H9 (cell line): ENCODE results near the gene SPTBN4. TPM values are rescaled to one million over a fixed set of nuclear protein-coding genes. Genes with fewer than 3 reads are reported as not detected.

Experiments
- DNase-seq: peaks from one replicate; pipeline ENCODE4 v3.0.0-alpha.2; 2017
- H2AFZ ChIP-seq: one replicate; pipeline ENCODE4 v1.6.1; 2013; ENCODE audit warnings: mild to moderate bottlenecking, low read length, control low read depth, moderate library complexity
- H2AK5ac ChIP-seq: 2 replicates; pipeline ENCODE4 v1.6.1; 2013; ENCODE audit warnings: low read length, control low read depth, mixed read lengths; ENCODE audit not compliant: insufficient read length
- H2BK120ac ChIP-seq: one replicate; pipeline ENCODE4 v1.6.1; 2013; ENCODE audit warnings: low read depth, mild to moderate bottlenecking, low read length, control low read depth, inconsistent platforms; ENCODE audit not compliant: poor library complexity, severe bottlenecking
- H2BK12ac ChIP-seq: 2 replicates; pipeline ENCODE4 v1.6.1; 2013; ENCODE audit warnings: low read length, control low read depth, mixed read lengths, low read depth; ENCODE audit not compliant: insufficient read length
- H2BK15ac ChIP-seq: 2 replicates; pipeline ENCODE4 v1.6.1; 2013; ENCODE audit warnings: low read depth, low read length, control low read depth
- H2BK20ac ChIP-seq: one replicate; pipeline ENCODE4 v1.6.1; 2013; ENCODE audit warnings: low read depth, mild to moderate bottlenecking, low read length, control low read depth, inconsistent platforms; ENCODE audit not compliant: poor library complexity, severe bottlenecking
- H2BK5ac ChIP-seq: 2 replicates; pipeline ENCODE4 v1.6.1; 2013; ENCODE audit warnings: low read length, control low read depth, mixed read lengths; ENCODE audit not compliant: insufficient read length
- H3K14ac ChIP-seq: 2 replicates; pipeline ENCODE4 v1.6.1; 2013; ENCODE audit warnings: low read length, control low read depth; ENCODE audit not compliant: insufficient read depth
- H3K18ac ChIP-seq: 2 replicates; pipeline ENCODE4 v1.6.1; 2013; ENCODE audit warnings: low read depth, mild to moderate bottlenecking, mixed read lengths, low read length, control low read depth; ENCODE audit not compliant: insufficient read length
- H3K23ac ChIP-seq: 2 replicates; pipeline ENCODE4 v1.6.1; 2013; ENCODE audit warnings: low read length, control low read depth, mixed read lengths, low read depth; ENCODE audit not compliant: insufficient read length
- H3K23me2 ChIP-seq: 2 replicates; pipeline ENCODE4 v1.6.1; 2013; ENCODE audit warnings: low read depth, mild to moderate bottlenecking, mixed read lengths, low read length, control low read depth; ENCODE audit not compliant: insufficient read length, poor library complexity, severe bottlenecking
- H3K27ac ChIP-seq: 2 replicates; pipeline ENCODE4 v1.5.1; 2013; ENCODE audit warnings: low read length, control low read depth, mixed read lengths, low read depth; ENCODE audit not compliant: insufficient read length
- H3K27me3 ChIP-seq: 2 replicates; pipeline ENCODE4 v1.6.1; 2013; ENCODE audit warnings: low read length, control low read depth, inconsistent platforms; ENCODE audit not compliant: insufficient read depth
- H3K4ac ChIP-seq: 2 replicates; pipeline ENCODE4 v1.6.1; 2013; ENCODE audit warnings: low read depth, mild to moderate bottlenecking, control low read depth, inconsistent platforms, low read length, moderate library complexity
- H3K4me1 ChIP-seq: 2 replicates; pipeline ENCODE4 v1.6.1; 2013; ENCODE audit warnings: low read length, control low read depth, inconsistent platforms; ENCODE audit not compliant: insufficient read depth
- H3K4me2 ChIP-seq: 2 replicates; pipeline ENCODE4 v1.6.1; 2013; ENCODE audit warnings: low read length, control low read depth, mixed read lengths; ENCODE audit not compliant: insufficient read length, insufficient read depth
- H3K56ac ChIP-seq: 2 replicates; pipeline ENCODE4 v1.6.1; 2013; ENCODE audit warnings: low read depth, mild to moderate bottlenecking, mixed read lengths, low read length, control low read depth; ENCODE audit not compliant: insufficient read length
- H3K79me1 ChIP-seq: 2 replicates; pipeline ENCODE4 v1.6.1; 2013; ENCODE audit warnings: low read depth, mild to moderate bottlenecking, moderate library complexity, low read length, control low read depth, inconsistent platforms; ENCODE audit not compliant: insufficient read depth, poor library complexity, severe bottlenecking
- H3K79me2 ChIP-seq: 2 replicates; pipeline ENCODE4 v1.6.1; 2013; ENCODE audit warnings: low read length, control low read depth, inconsistent platforms; ENCODE audit not compliant: insufficient read depth
- H3K9ac ChIP-seq: 2 replicates; pipeline ENCODE4 v1.6.1; 2013; ENCODE audit warnings: low read length, control low read depth, mixed read lengths; ENCODE audit not compliant: insufficient read length; ENCODE audit errors: extremely low read depth
- H3K9me3 ChIP-seq: one replicate; pipeline ENCODE4 v1.6.1; 2013; ENCODE audit warnings: low read depth, low read length, inconsistent platforms; ENCODE audit not compliant: control insufficient read depth
- H3T11ph ChIP-seq: one replicate; pipeline ENCODE4 v1.6.1; 2013; ENCODE audit warnings: mild to moderate bottlenecking, low read length, control low read depth, inconsistent platforms
- H4K20me1 ChIP-seq: one replicate; pipeline ENCODE4 v1.6.1; 2013; ENCODE audit not compliant: control insufficient read depth, insufficient read length, insufficient read depth
- H4K5ac ChIP-seq: 2 replicates; pipeline ENCODE4 v1.6.1; 2013; ENCODE audit warnings: low read depth, mild to moderate bottlenecking, mixed read lengths, low read length, control low read depth; ENCODE audit not compliant: insufficient read length
- H4K8ac ChIP-seq: replicated peaks from 2 replicates; pipeline ENCODE4 v1.6.1; 2013; ENCODE audit warnings: low read length, control low read depth, mixed read lengths, low read depth; ENCODE audit not compliant: insufficient read length
- H4K91ac ChIP-seq: 2 replicates; pipeline ENCODE4 v1.6.1; 2013; ENCODE audit warnings: low read depth, mild to moderate bottlenecking, moderate library complexity, mixed read lengths, low read length, control low read depth; ENCODE audit not compliant: insufficient read length
- H3K27ac Mint-ChIP-seq, 3 experiments: 2 replicates in 2 of 3; 3 replicates in 1 of 3; pipeline ENCODE4 v1.8.0; 2020 to 2021; ENCODE audit warnings: mixed read lengths in 3 of 3, mild to moderate bottlenecking in 1 of 3, moderate library complexity in 1 of 3
- H3K27me3 Mint-ChIP-seq: 2 replicates; pipeline ENCODE4 v1.8.0; 2021; ENCODE audit warnings: low read depth, mild to moderate bottlenecking, moderate library complexity, mixed read lengths
- H3K36me3 Mint-ChIP-seq, 3 experiments: 2 replicates in 2 of 3; 3 replicates in 1 of 3; pipeline ENCODE4 v1.8.0; 2020 to 2021; ENCODE audit warnings: low read depth in 3 of 3, mixed read lengths in 3 of 3; ENCODE audit not compliant: insufficient read depth in 1 of 3
- H3K4me1 Mint-ChIP-seq, 2 experiments: 2 replicates each; pipeline ENCODE4 v1.8.0; 2020; ENCODE audit warnings: mixed read lengths in 2 of 2
- H3K4me3 Mint-ChIP-seq, 2 experiments: 2 replicates in 1 of 2; 3 replicates in 1 of 2; pipeline ENCODE4 v1.8.0; 2020 to 2021; ENCODE audit warnings: mild to moderate bottlenecking in 2 of 2, mixed read lengths in 2 of 2, moderate library complexity in 1 of 2
- H3K9me3 Mint-ChIP-seq, 2 experiments: 2 replicates in 1 of 2; 3 replicates in 1 of 2; pipeline ENCODE4 v1.8.0; 2020; ENCODE audit warnings: mild to moderate bottlenecking in 2 of 2, mixed read lengths in 2 of 2, moderate library complexity in 1 of 2
- CTCF ChIP-seq: fragments of 200-600 bp; sonication (generic); conservative IDR thresholded peaks from 3 replicates; pipeline ENCODE4 v1.8.0; 2021; ENCODE audit warnings: antibody characterized with exemption, mild to moderate bottlenecking
- WGBS: extraction: QIAGEN DNeasy Blood & Tissue Kit; methylation state at CpG from one replicate; pipeline ENCODE4 v1.1.7; 2013; ENCODE audit warnings: missing lambda C conversion rate, low lambda C conversion rate, mixed read lengths; ENCODE audit not compliant: insufficient read length; ENCODE audit errors: extremely low coverage; 5-methylcytosine and 5-hydroxymethylcytosine counted together
- total RNA-seq: library from RNA; stranded (reverse); gene quantifications from 2 replicates; pipeline ENCODE4 v1.2.1, GENCODE V29; 2021

Gene SPTBN4
- total RNA-seq, 1 experiment from 2014 or later: 2.9 TPM

GRCh38 chr19:40570313-40571004 lies 103.7 kb downstream of the SPTBN4 start:
- H3K27me3 Mint-ChIP-seq: peaks cover 52% of the 10 kb centered on the region
- H3T11ph ChIP-seq: no peak overlapping the region
- no peak overlapping the region for H3K27ac ChIP-seq

More at GRCh38 chr19:40570313-40571004, 103.7 kb downstream of the SPTBN4 start:
- peaks cover 12 to 18% of the 10 kb centered on the region in 2 experiments for H3K4me1 Mint-ChIP-seq
- peaks cover 0 to 7% of the 10 kb centered on the region in 2 experiments; a peak in 1 of 5 replicates for H3K9me3 Mint-ChIP-seq
- no peaks in the 10 kb centered on the region for H3K9me3 ChIP-seq
- H2BK15ac ChIP-seq: no peak overlapping the region
- H2BK5ac ChIP-seq: no peak overlapping the region
- H4K91ac ChIP-seq: no peak overlapping the region
- no peak overlapping the region for H3K56ac ChIP-seq
- no peak overlapping the region for H2AK5ac ChIP-seq
- WGBS: no CpG with 5 or more reads among the region's 53 CpGs
- no peak overlapping the region for H3K14ac ChIP-seq
- no peak overlapping the region for H2BK20ac ChIP-seq
- H3K4me2 ChIP-seq: peak overlapping the region; percentile 56
- H3K79me2 ChIP-seq: no peaks in the 10 kb centered on the region
- H3K18ac ChIP-seq: no peak overlapping the region
- DNase-seq: peak; percentile 100
- H2AFZ ChIP-seq: no peak overlapping the region
- H3K9ac ChIP-seq: no peak overlapping the region
- peak overlapping the region; percentile 60 to 83 for H3K4me3 Mint-ChIP-seq
- H3K23me2 ChIP-seq: peaks cover 4% of the 10 kb centered on the region
- no peak overlapping the region for H3K4ac ChIP-seq
- H3K4me1 ChIP-seq: peaks cover 3% of the 10 kb centered on the region; the same call in 1 of the 2 replicates
- no peak overlapping the region for H2BK12ac ChIP-seq
- no peaks in the 10 kb centered on the region; a peak in 1 of 7 replicates for H3K36me3 Mint-ChIP-seq
- no peaks in the 10 kb centered on the region for H3K79me1 ChIP-seq
- H3K27ac Mint-ChIP-seq: no peak overlapping the region
- H3K27me3 ChIP-seq: peaks cover 27% of the 10 kb centered on the region
- H4K8ac ChIP-seq: no peak overlapping the region
- no peaks in the 10 kb centered on the region for H4K20me1 ChIP-seq
- no peak overlapping the region for H2BK120ac ChIP-seq
- no peak overlapping the region for H3K23ac ChIP-seq
- H4K5ac ChIP-seq: no peak overlapping the region
- TF ChIP-seq CTCF: no peak
